T-helper 1 cell (primary cell): ENCODE data around the gene TTC21A.

Source experiments
- DNase-seq, 5 donors: peaks; one replicate each; pipeline ENCODE4 v3.0.0-alpha.2; 2012 to 2020

TTC21A gene

GRCh38 chr3:39097716-39098472 is 9.6 kb upstream of the TTC21A start:
- DNase-seq = no peak

GRCh38 chr3:39098473-39099000 is 8.9 kb upstream of the TTC21A start:
- no peak for DNase-seq

DNA sequence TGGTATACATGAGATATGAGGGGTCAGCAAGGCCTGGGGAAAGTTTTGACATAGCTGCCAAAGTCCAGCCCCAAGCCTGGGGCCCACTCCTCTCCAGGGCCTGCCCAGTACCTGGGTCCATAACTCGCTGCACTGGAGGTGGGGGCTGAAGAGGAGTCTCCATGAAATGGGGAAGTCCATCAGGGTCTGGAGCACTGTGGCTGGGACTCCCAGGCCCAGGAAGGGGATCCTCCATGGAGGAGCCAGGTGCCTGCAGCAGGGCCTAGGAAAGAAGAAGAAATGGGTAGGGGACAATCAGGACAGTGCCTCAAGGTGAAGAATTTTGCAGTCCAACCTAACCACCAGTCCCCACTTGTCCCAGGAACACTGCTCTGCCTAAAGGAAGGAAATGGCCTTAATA is 8.2 kb upstream of the TTC21A start:
- no peak for DNase-seq

- DNase-seq = no peak
These were observed 7.6 kb upstream of the TTC21A start for GRCh38 chr3:39099738-39100499.

DNA sequence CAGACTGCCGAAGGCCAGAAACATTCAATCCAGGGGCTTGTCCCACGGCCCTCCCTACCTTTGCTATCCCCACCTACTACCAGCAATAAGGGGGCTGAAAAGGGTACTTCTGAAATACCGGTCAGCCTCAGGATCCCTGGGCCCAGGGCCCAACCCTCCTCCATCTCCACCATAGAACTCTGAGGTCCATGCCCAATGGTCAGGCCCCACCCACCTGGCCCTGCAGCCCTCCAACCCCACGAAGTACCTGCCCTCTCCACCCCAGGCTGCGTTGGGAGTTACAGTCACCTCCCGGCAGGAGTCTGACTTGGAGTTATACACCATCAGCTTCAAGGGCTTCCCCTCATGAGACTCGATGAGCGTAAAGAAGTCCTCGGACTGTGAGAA is 7.0 kb upstream of the TTC21A start:
- DNase-seq = no peak

DNA sequence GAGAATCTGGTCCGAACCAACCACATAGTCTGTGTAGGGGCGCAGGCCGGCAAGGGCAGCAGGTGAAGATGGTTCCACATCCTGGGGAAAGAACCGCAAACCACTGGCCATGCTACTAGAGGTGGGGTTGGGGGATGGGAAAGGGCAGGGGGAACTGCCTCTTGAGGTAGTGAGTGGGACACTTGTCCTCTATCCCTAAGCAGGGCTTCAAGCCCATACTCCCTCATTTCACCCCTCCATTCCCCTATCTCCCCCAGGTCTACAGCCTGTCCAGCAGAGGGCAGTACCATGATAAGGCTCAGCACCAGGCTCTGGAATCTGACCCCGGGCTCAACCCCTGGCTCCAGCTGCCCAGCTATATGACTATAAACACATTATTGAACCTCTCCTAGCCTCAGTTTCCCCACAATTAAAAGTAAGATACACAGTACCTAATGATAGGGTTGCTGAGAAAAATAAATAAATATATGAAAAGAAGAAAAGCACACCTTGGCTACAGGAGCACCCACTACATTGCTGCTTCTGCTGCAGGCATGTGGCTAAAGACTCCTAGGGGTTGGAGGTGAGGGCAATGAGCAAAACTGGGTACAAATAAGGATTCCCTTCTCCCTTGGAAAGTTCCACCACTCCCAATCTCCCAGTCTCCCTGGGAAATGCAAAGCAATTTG is 6.3 kb upstream of the TTC21A start:
- DNase-seq = peak in 4 of 5 donors; percentile 29 to 51 (median 35)

DNA sequence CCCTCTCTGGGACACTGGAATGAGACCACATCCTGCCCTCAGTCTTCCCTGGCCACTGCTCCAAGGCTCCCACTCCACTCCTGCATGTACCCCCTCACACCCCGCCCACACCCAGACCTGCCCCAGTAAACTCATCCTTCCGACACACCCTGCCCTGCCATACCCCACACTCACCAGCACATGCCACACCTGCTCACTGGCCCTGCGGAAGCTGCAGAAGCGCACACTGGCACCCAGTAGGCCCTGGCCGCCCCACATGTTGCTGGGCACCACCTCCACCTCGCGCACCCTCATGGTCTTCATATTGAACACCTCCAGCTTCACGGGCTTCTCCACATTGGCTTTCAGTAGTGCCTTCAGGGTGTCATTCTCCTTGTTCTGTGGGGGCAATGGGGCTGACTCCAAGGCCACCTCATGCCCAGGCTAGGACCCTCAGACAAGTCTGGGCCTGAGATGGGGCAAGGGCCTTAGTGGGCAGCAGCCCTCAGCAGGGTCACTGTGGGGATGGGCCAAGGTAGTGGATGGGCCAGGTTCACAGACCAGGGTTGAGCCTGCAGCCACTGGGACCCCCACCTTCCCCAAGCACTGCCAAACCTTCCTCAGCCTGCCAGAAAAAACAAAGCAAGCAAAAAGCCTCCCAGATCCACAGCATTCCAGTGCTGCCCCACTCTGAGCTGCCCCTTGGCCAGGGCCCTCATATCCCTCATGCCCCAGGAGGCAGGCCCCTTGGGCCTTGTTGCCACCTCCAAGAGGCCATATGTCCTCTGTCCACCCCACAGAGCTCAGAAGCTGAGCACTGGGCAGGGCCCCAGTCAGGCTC is 4.8 kb upstream of the TTC21A start:
- DNase-seq = no peak

GRCh38 chr3:39103324-39103693 is 4.2 kb upstream of the TTC21A start:
- DNase-seq = peak in 1 of 5 donors; percentile 27

- DNase-seq = no peak
These were observed 3.5 kb upstream of the TTC21A start for GRCh38 chr3:39103791-39104552.

- DNase-seq = no peak
These were observed 2.4 kb upstream of the TTC21A start for GRCh38 chr3:39104961-39105686.

- DNase-seq = no peak
These were observed 1.8 kb upstream of the TTC21A start for GRCh38 chr3:39105687-39106063.

DNA sequence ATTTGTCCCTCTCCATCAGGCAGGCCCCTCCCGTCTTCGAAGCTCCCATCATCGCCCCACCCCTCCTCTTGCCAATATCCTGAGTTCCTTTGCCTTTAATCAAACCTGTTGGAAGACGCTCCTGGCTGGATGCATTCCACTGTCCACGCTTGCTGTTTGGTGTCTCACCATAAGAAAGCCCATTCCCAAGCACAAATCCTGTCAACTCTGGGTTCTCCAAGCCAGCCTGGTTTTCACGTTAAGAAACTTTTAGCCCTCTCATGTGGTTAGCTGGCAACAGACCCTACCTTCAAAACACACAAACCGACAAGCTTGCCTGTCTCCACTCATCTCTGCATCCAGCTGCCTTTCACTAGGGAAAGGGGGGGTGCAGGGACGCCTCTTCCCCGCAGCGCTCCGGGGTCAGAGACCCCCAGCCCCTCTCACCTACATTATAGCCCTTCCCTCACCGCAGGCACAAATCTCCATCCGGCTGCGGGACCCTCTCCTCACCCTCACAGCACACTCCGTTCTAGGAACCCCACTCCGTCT is 1.1 kb upstream of the TTC21A start:
- no peak for DNase-seq

DNA sequence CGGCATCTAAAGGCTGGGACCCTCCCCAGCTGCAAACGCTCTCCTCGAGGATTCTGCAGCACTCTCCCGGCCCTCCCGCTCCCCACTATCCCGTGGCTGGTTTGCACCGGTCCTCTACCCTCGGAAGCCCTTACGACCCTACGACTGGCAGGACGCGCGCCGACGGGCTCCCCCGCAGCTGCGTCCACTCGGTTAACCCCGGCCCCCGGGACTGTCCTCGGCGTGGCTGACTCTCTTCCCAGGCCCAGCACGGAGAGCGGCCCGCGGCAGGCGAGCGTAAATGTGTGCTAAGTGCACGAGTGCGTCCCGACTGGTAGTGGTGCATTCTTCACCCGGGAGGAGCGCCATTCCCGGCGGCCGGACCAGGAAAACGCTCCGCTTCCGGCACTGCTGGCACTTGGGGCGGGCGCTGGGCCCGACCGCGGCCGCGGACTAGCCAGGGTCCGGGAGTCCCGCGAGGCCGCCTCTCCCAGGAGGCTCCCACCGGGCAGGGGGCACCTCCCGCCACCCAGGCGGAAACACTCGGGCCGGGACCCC is 561 bp upstream of the TTC21A start:
- DNase-seq = peak in 1 of 5 donors; percentile 13

GRCh38 chr3:39108200-39108710 is 775 bp downstream of the TTC21A start:
- peak in 1 of 5 donors; percentile 84 for DNase-seq

DNA sequence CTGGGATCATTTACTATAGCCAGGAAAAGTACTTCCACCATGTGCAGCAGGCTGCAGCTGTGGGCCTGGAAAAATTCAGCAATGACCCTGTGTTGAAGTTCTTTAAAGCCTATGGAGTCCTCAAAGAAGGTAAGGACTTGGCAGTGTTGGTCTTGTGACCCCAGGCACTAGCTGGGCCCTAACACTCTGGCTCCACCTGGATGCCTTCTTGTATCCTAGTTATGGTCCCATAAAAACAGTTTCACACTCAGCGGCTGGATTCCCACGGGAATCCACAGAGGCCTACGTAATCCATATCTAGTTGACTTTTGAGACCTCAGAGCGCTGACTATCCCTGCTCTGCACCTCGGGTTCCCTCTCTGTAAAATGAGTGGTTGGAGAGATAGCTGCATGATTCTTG is 1.6 kb downstream of the TTC21A start:
- no peak for DNase-seq

- DNase-seq = no peak
These were observed 2.7 kb downstream of the TTC21A start for GRCh38 chr3:39110041-39110639.

DNA sequence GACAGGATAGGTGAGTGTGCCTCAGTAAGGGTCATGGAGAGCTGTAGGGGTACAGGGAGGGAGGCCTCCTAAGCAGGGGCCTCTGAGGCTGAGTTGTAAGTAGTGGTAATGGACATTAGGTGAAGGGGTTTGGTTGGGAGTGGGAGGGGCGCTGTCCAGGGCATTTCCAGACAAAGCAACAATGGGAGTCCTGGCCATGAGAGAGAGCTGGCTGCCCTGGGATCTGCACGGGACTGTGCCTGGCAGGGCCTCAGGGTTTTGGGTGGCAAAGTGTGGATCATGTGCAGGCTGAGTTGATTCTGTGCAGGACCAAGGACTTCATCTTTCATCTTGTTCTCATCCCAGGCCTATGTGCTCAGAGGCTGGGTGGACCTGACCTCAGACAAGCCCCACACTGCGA is 4.6 kb downstream of the TTC21A start:
- no peak for DNase-seq

- no peak for DNase-seq
These were observed 5.1 kb downstream of the TTC21A start for GRCh38 chr3:39112535-39112934.

DNA sequence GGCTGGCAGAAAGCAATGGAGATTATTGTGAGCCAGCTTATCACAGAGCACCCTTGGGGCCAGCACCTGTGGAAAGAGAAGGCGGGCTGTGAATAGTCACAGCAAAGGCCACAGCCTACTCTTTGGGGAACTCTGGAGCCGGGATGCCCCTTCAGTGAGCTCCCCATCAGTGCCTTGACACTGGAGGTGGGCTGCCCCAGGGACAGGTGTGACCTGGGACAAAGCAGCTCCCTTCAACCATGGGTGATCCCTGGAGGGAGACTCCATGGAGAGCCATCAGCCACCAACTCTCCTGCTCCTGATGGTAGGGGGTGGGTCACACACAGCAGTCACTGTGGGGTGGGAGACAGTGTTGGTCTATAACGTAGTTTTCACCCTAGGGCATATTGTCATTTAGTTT is 5.8 kb downstream of the TTC21A start:
- DNase-seq = no peak

DNA sequence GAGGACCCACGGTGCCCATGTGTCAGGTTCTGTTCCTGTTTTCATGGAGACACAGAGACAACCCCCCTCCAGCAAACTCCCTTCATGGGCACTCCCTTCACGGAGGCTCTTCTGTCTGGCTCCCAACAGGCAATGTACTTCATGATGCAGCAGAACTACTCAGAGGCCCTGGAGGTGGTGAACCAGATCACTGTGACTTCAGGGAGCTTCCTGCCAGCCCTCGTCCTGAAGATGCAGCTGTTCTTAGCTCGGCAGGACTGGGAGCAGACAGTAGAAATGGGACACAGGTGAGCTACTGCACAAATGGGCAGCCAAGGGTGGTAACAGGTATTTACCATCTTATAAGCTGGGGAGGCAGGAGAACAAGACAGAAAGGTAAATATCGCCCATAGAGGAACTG is 7.0 kb downstream of the TTC21A start:
- DNase-seq = no peak
